22Rv1 (cell line): ENCODE data around the gene ATF6.
"Not testable (repeated sequence)": the region's sequence is repeated elsewhere in the genome, so short reads cannot be mapped to it uniquely, and the experiment has no call there.

ENCODE experiments used
- H3K27ac ChIP-seq: fragments of 450-650 bp; 2 replicates; pipeline ENCODE4 v1.5.1; 2017
- CTCF ChIP-seq: fragments of 450-650 bp; IDR thresholded peaks from 2 replicates; pipeline ENCODE4 v1.5.1; 2017; ENCODE audit warnings: mild to moderate bottlenecking
- ZFX ChIP-seq: fragments of 450-650 bp; IDR thresholded peaks from 2 replicates; pipeline ENCODE4 v1.6.1; 2017; ENCODE audit warnings: antibody characterized with exemption, borderline replicate concordance

ATF6 gene

GRCh38 chr1:161763522-161764098, 2.5 kb upstream of the ATF6 start:
- no peak overlapping the region for H3K27ac ChIP-seq
- no peak for TF ChIP-seq ZFX
- TF ChIP-seq CTCF, result peak; percentile 86

GRCh38 chr1:161768461-161768860, 2.3 kb downstream of the ATF6 start:
- no peak for TF ChIP-seq CTCF
- no peak for TF ChIP-seq ZFX
- no peak overlapping the region for H3K27ac ChIP-seq

GRCh38 chr1:161768986-161769672, 3.0 kb downstream of the ATF6 start:
- no peak overlapping the region for H3K27ac ChIP-seq
- no peak for TF ChIP-seq ZFX
- TF ChIP-seq CTCF, result no peak

- H3K27ac ChIP-seq, result not testable (repeated sequence)
Measured at GRCh38 chr1:161769673-161770045, 3.5 kb downstream of the ATF6 start.

- H3K27ac ChIP-seq, result no peak overlapping the region
- TF ChIP-seq CTCF (no peak), ZFX (no peak)
Measured at GRCh38 chr1:161770250-161770649, 4.1 kb downstream of the ATF6 start.

- TF ChIP-seq ZFX, result no peak
- H3K27ac ChIP-seq, result no peak overlapping the region
Measured at GRCh38 chr1:161771161-161771560, 5.0 kb downstream of the ATF6 start.

GRCh38 chr1:161771973-161772372, 5.9 kb downstream of the ATF6 start:
- no peak overlapping the region for H3K27ac ChIP-seq
- TF ChIP-seq CTCF, result no peak
- no peak for TF ChIP-seq ZFX

GRCh38 chr1:161772397-161772796, 6.3 kb downstream of the ATF6 start:
- H3K27ac ChIP-seq, result no peak overlapping the region

More at GRCh38 chr1:161772397-161772796, 6.3 kb downstream of the ATF6 start:
- TF ChIP-seq ZFX (no peak), CTCF (no peak)
